CD4-positive, alpha-beta T cell (primary cell): ENCODE measurements around the gene NT5DC1. TPM values are rescaled to one million over a fixed set of nuclear protein-coding genes. Genes with fewer than 3 reads are reported as not detected.

ENCODE experiments used
- ATAC-seq: fragments of 200-7000 bp; cut with Tn5 transposase; one replicate; pipeline ENCODE4 v1.10.0; 2022; ENCODE audit warnings: mild to moderate bottlenecking; ENCODE audit not compliant: poor library complexity
- CTCF ChIA-PET: fragments of 350-600 bp; sonication (Branson Sonifier 250); formaldehyde crosslinking; loops from one replicate; lab custom pipeline; 2021; ENCODE audit warnings: antibody characterized with exemption, inconsistent platforms; lab: Charles Lee
- POLR2A ChIA-PET: fragments of 350-600 bp; sonication (Branson Sonifier 250); formaldehyde crosslinking; loops from one replicate; lab custom pipeline; 2021; ENCODE audit warnings: antibody characterized with exemption, inconsistent platforms; lab: Charles Lee
- DNase-seq, 14 experiments: peaks; one replicate each; pipeline ENCODE4 v3.0.0-alpha.2; 2013 to 2020; ENCODE audit warnings: mixed read lengths in 2 of 14
- H3K27ac ChIP-seq, 2 donors: one replicate each; pipeline versions ENCODE4 v1.5.1 to v1.7.0; 2013; ENCODE audit warnings: low read length in 2 of 2, low read depth in 1 of 2, mild to moderate bottlenecking in 1 of 2
- H3K27me3 ChIP-seq, 2 experiments: 1 replicate in 1 of 2; 2 replicates in 1 of 2; pipeline versions ENCODE4 v1.6.1 to v1.7.0; 2013; ENCODE audit warnings: low read length in 2 of 2, control low read depth in 1 of 2, mild to moderate bottlenecking in 1 of 2, moderate library complexity in 1 of 2; ENCODE audit not compliant: insufficient read depth in 2 of 2, control insufficient read depth in 1 of 2
- H3K36me3 ChIP-seq: one replicate; pipeline ENCODE4 v1.6.1; 2013; ENCODE audit warnings: low read length, control low read depth; ENCODE audit not compliant: insufficient read depth
- H3K4me1 ChIP-seq: one replicate; pipeline ENCODE4 v1.6.1; 2013; ENCODE audit warnings: low read length, control low read depth; ENCODE audit not compliant: insufficient read depth
- H3K4me3 ChIP-seq: one replicate; pipeline ENCODE4 v1.5.1; 2013; ENCODE audit warnings: mild to moderate bottlenecking, low read length, moderate library complexity
- H3K9me3 ChIP-seq, 2 experiments: 1 replicate in 1 of 2; 2 replicates in 1 of 2; pipeline versions ENCODE4 v1.6.1 to v1.7.0; 2013; ENCODE audit warnings: low read length in 2 of 2, mild to moderate bottlenecking in 2 of 2, control low read depth in 1 of 2, moderate library complexity in 1 of 2; ENCODE audit not compliant: control insufficient read depth in 1 of 2, insufficient read depth in 1 of 2
- H3K27ac Mint-ChIP-seq: one replicate; pipeline ENCODE4 v1.8.0; 2020; ENCODE audit warnings: mixed read lengths
- H3K27me3 Mint-ChIP-seq: one replicate; pipeline ENCODE4 v1.8.0; 2021; ENCODE audit warnings: mixed read lengths
- H3K36me3 Mint-ChIP-seq: one replicate; pipeline ENCODE4 v1.8.0; 2021; ENCODE audit warnings: low read depth, mixed read lengths
- H3K4me1 Mint-ChIP-seq: one replicate; pipeline ENCODE4 v1.8.0; 2021; ENCODE audit warnings: low read depth, mixed read lengths
- H3K4me3 Mint-ChIP-seq: one replicate; pipeline ENCODE4 v1.8.0; 2020; ENCODE audit warnings: mild to moderate bottlenecking, mixed read lengths
- H3K9me3 Mint-ChIP-seq: one replicate; pipeline ENCODE4 v1.8.0; 2020; ENCODE audit warnings: mixed read lengths
- intact Hi-C, 2 experiments: fragments of 100-400 bp; cut with DNase I in 1 of 2; cut with micrococcal nuclease in 1 of 2; formaldehyde crosslinking; loops; one replicate each; pipeline versions ENCODE4 v1.15.1 to v1.9.0; 2023 to 2025; cut with DNase I, micrococcal nuclease
- total RNA-seq, 174 experiments: library from RNA in 2 of 174; stranded (reverse) in 2 of 174; gene quantifications; one replicate each; pipeline ENCODE4 v1.2.3 and lab custom pipeline; 2021 to 2026
- TF ChIP-seq, protein P1 (sequence below): fragments of 200-600 bp; IDR thresholded peaks from one replicate; pipeline ENCODE4 v1.8.0; 2022; ENCODE audit warnings: antibody characterized with exemption, mild to moderate bottlenecking

NT5DC1 gene
- total RNA-seq, 2 experiments from 2014 or later, result 24.2 to 27.2 TPM

- TF ChIP-seq, protein P1, sequence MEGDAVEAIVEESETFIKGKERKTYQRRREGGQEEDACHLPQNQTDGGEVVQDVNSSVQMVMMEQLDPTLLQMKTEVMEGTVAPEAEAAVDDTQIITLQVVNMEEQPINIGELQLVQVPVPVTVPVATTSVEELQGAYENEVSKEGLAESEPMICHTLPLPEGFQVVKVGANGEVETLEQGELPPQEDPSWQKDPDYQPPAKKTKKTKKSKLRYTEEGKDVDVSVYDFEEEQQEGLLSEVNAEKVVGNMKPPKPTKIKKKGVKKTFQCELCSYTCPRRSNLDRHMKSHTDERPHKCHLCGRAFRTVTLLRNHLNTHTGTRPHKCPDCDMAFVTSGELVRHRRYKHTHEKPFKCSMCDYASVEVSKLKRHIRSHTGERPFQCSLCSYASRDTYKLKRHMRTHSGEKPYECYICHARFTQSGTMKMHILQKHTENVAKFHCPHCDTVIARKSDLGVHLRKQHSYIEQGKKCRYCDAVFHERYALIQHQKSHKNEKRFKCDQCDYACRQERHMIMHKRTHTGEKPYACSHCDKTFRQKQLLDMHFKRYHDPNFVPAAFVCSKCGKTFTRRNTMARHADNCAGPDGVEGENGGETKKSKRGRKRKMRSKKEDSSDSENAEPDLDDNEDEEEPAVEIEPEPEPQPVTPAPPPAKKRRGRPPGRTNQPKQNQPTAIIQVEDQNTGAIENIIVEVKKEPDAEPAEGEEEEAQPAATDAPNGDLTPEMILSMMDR, result no peak
- H3K36me3 Mint-ChIP-seq, result peaks cover 49% of the 10 kb centered on the region
- ATAC-seq (no peak), DNase-seq (no peak)
- ChIA-PET CTCF (interaction anchor here (2.0 kb wide), 1 partner anchor 34 kb away, joined by 5 read pairs; no protein-coding TSS in a partner anchor), POLR2A (no interaction called here)
- H3K27ac Mint-ChIP-seq, result no peak overlapping the region
- Histone ChIP-seq H3K4me1 (no peaks in the 10 kb centered on the region), H3K27ac (no peak overlapping the region), H3K27me3 (no peaks in the 10 kb centered on the region), H3K36me3 (peaks cover 27% of the 10 kb centered on the region), H3K9me3 (no peaks in the 10 kb centered on the region), H3K4me3 (no peak overlapping the region)
- no peaks in the 10 kb centered on the region for H3K9me3 Mint-ChIP-seq
- H3K4me1 Mint-ChIP-seq, result no peaks in the 10 kb centered on the region
- no peaks in the 10 kb centered on the region for H3K27me3 Mint-ChIP-seq
- intact Hi-C loops, result no loop called here
- no peak overlapping the region for H3K4me3 Mint-ChIP-seq
These were observed 134.0 kb downstream of the NT5DC1 start for GRCh38 chr6:116234689-116235088.

- no peaks in the 10 kb centered on the region for H3K27me3 ChIP-seq
- H3K4me1 Mint-ChIP-seq, result no peaks in the 10 kb centered on the region
- no peak overlapping the region for H3K27ac ChIP-seq
- ChIA-PET CTCF (interaction anchor here (1.5 kb wide), 1 partner anchor 20 kb away, joined by 3 read pairs; no protein-coding TSS in a partner anchor), POLR2A (no interaction called here)
- H3K9me3 Mint-ChIP-seq, result no peaks in the 10 kb centered on the region
- no peak overlapping the region for H3K4me3 Mint-ChIP-seq
- H3K9me3 ChIP-seq, result no peaks in the 10 kb centered on the region
- H3K36me3 Mint-ChIP-seq, result peaks cover 49% of the 10 kb centered on the region
- intact Hi-C loops, result no loop called here
- H3K36me3 ChIP-seq, result peaks cover 24% of the 10 kb centered on the region
- ATAC-seq, result no peak
- H3K4me3 ChIP-seq, result no peak overlapping the region
- DNase-seq, result no peak
- TF ChIP-seq, protein P1, result no peak
- no peaks in the 10 kb centered on the region for H3K27me3 Mint-ChIP-seq
- no peaks in the 10 kb centered on the region for H3K4me1 ChIP-seq
- H3K27ac Mint-ChIP-seq, result no peak overlapping the region
These were observed 137.4 kb downstream of the NT5DC1 start for GRCh38 chr6:116238083-116238482.

DNA sequence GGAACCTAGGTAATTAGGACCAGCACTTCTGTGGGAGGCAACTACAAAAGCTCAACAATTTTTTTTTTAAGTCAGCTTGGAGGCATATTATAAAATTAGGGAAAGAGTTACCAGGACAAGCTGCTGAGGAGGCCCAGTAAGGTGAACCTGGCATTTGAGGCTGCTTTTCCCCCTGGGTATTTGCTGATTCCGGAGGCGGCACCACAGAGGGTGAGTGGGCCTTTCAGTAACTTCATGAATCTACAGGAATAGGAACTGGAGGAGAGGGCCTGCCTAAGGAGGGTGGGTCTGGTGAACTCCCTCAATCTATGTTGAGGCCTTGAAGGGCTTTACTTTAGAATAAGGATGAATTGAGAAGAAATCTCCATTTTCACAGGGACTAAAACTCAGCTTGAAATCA lies 138.6 kb downstream of the NT5DC1 start:
- ChIA-PET CTCF (no interaction called here), POLR2A (no interaction called here)
- peaks cover 57% of the 10 kb centered on the region for H3K36me3 Mint-ChIP-seq
- DNase-seq (no peak), ATAC-seq (no peak)
- H3K27me3 ChIP-seq, result no peaks in the 10 kb centered on the region
- no peaks in the 10 kb centered on the region for H3K9me3 ChIP-seq
- no peaks in the 10 kb centered on the region for H3K4me1 Mint-ChIP-seq
- H3K4me3 ChIP-seq, result no peak overlapping the region
- intact Hi-C loops, result no loop called here
- TF ChIP-seq, protein P1, result no peak
- peaks cover 24% of the 10 kb centered on the region for H3K36me3 ChIP-seq
- H3K27me3 Mint-ChIP-seq, result no peaks in the 10 kb centered on the region
- no peak overlapping the region for H3K27ac ChIP-seq
- H3K9me3 Mint-ChIP-seq, result no peaks in the 10 kb centered on the region
- no peaks in the 10 kb centered on the region for H3K4me1 ChIP-seq
- no peak overlapping the region for H3K27ac Mint-ChIP-seq
- no peak overlapping the region for H3K4me3 Mint-ChIP-seq
